ENCODE results near the gene NID2.
A peak's percentile ranks its signal among the peaks of the same experiment; 100 is the strongest.

Gene NID2

GRCh38 chr14:52023518-52023917 is 45.3 kb downstream of the NID2 start:
- no peak for DNase-seq

- no peak for DNase-seq
Observed at GRCh38 chr14:52021957-52022600, 46.8 kb downstream of the NID2 start.

GRCh38 chr14:52020866-52021717 is 47.8 kb downstream of the NID2 start:
- DNase-seq: no peak

DNA sequence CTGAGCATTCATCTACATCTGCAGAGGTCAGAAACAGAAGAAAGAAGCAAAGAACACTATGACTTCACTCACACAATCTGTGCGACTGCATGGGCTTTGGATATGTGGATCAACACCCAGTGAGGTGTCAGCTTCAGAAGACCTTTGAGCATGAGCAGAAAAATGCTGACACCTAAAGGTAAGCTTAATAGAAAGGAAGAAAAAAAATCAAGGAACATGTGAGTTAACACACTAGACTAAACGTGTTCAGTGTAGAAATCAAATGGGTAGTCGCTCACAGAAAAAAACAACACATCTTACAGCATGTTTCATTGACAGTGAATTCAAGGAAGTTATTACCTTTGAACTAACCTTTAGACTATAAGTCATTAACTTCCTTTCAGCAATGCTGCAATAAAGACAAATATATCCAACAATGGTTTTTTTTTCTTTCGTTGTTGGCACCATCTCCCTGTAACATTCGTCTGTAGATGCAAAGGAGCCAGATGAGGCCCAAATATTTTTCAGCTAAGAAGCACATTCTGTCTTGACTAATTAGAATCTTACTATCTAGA is 48.6 kb downstream of the NID2 start:
- no peak for DNase-seq

GRCh38 chr14:52018970-52019369 is 49.9 kb downstream of the NID2 start:
- no peak for DNase-seq

- DNase-seq: no peak
Observed at GRCh38 chr14:52018252-52018651, 50.6 kb downstream of the NID2 start.

- peak in 1 of 2 experiments; percentile 22 for DNase-seq
Observed at GRCh38 chr14:52015411-52016030, 53.3 kb downstream of the NID2 start.

DNA sequence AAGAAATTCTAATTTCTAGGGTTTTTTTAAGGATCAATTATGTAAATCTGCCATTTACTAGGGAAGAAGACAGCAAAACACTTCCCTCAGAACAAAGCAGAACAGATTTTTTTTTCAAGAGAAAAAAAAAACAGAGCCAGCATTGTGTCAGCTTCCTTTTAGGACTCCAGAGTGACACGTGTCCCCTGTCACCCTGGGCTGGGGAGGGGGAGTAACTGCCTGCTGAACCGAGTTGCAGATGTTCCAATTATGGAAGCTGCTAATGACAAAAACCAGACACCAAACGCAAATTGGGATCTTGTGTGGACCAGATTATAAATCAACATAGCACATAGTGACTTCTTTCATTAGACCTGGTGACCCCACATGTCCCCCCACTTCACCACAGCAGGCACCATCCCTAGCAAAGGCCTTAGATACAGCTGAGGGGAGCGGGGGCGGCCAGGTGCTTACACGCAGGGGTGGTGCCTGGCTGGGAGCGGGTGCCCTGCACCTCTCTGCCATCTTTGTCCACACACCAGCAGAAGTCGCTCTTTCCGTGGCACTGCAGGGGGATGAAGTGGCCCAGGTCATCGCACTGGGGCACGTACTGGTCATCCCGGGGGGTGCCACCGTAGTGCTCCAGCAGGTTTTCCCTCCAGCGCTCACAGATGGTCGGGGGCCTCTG is 54.1 kb downstream of the NID2 start:
- DNase-seq: no peak

GRCh38 chr14:52013984-52014600 is 54.8 kb downstream of the NID2 start:
- DNase-seq: peak in 1 of 2 experiments; percentile 43

DNA sequence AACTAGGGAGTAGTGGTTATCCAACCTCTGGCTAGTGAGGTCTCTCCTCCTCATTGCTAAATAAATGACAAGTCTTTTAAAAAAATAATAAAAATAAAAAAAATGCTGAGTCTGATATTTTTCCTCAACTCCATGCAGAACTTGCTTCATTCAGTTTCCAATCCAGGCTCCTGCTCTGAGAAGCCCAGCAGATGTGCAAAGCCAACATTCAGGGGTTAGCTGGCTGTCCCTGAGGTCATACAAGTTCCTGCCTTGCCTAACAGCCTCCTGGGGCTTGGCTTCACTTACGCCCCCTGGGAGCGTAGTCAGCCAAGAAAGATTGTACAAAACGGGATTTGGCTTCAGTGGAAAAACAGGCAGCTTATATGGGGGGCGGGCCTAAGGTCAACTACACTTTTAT is 56.2 kb downstream of the NID2 start:
- no peak for DNase-seq

GRCh38 chr14:52011523-52011922 is 57.3 kb downstream of the NID2 start:
- DNase-seq: no peak

GRCh38 chr14:52010173-52010693 is 58.6 kb downstream of the NID2 start:
- DNase-seq: no peak

DNA sequence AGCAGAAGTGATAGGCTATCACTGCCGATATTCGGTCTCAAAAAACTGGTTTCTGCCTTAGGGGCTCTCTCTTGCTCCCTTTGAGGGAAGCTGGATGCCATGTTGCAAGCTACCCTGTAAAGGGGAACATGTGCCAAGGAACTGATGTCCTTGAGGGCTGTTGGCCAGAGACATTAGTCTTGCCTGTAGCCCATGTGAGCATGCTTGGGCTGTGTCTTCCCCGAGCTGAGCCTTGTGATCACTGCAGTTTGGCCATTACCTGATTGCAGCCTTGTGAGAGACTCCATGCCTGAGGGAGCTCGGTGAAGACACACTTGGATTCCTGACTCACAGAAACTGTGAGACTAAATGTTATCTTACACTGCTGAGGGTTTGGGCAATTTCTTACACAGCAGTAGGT is 60.7 kb downstream of the NID2 start:
- DNase-seq: no peak

DNA sequence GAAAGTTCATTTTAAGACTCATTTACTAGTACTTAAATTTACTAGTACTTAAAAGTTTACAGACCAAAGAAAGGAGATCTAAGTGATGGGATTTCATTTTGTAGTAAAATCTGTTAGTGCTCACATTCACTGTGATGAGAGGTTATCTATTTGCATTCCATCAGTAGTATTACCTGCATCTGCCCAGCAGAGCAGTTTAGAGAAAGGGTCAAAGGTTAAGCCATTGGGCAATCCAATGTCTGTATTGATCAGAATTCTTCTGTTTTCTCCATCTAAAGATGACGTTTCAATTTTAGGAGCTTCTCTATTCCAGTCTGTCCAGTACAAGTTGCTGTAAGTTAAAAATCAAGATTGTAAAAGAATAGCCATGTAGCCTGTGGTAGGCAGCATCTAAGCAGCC is 61.2 kb downstream of the NID2 start:
- DNase-seq: no peak

GRCh38 chr14:52007211-52007610 is 61.6 kb downstream of the NID2 start:
- no peak for DNase-seq

DNA sequence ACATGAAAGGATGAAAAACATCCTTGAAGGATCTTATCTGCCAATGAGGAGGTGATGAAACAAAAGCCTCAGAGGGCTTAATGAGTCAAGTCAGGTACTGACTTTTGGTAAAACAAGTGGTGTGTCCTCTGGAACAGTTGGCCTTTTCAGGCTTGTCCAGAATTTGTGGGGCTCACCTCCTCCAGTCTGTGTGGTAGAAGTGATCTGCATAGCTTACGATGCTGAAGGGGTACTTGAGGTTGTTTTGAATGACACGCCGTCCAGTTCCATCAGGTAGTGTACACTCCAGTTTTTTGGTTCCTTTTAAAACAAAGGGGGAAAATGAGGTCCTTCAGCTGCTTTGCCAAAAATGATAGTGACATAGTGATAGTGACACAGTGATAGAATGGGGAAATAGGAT is 62.5 kb downstream of the NID2 start:
- no peak for DNase-seq

GRCh38 chr14:52005625-52006024 is 63.2 kb downstream of the NID2 start:
- DNase-seq: no peak

DNA sequence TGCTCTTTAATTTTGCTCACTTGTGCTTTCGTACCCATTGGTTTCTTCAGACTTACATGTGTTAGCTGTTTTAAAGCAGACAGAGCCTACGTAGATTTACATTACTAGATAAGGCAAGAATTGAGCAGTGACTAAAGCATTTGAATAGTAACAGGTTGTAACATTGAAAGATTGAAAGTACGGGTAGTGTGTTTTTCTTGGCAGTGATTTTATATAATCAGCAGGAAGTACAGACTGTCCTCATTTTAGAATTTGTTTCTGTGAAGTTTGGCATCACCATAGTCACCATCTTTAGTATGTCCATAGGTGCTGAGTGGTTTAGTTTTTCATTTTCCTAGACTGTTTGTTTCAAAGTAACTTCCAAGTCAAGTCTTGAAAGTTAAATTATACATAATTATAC is 65.5 kb downstream of the NID2 start:
- no peak for DNase-seq

DNA sequence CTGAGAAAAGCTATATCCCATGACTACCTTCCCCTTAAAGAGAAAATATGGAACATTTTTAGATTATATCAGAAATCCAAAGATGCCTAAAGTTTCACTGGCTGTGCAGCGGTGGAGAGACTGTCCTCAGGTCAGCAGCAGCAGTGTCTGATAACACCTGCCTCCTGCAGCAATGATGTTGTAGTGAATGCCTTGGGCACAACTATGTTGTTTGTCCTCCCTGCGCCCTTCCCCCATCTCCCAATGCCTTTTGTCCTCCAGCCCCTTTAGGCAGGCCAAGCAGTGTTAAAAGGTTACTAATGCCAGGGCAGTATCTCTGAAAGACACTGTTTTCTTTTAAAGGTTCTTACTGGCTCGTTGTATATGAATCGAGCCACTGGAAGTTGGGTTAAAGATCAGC is 66.3 kb downstream of the NID2 start:
- no peak for DNase-seq

- no peak for DNase-seq
Observed at GRCh38 chr14:52000696-52001095, 68.2 kb downstream of the NID2 start.

- no peak for DNase-seq
Observed at GRCh38 chr14:52000019-52000582, 68.8 kb downstream of the NID2 start.

DNA sequence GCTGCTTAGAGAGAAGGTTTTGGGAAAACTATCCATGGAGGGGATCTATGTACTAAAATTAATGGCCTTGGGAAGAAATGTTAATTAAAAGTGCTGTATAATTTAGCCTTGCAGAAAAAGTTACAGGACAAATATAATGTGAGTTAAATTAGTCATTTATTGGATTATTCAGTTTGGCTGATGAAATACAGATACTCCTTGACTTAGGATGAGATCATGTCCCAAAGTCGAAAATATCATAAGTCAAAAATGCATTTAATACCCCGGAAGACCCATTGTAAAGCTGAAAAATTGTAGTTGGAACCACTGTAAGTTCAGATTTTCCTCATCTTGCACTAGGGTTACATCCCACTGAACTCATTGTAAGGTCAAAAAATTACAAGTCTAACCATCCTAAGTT is 69.8 kb downstream of the NID2 start:
- no peak for DNase-seq

All from NCI-H526 (cell line).